CD4-positive, alpha-beta T cell treated with Interleukin-4 for 1 hour (primary cell): ENCODE results near the gene SRMS.

Experiments
- DNase-seq, 2 donors: peaks; one replicate each; pipeline ENCODE4 v3.0.0-alpha.2; 2020 to 2022

Gene SRMS

DNA sequence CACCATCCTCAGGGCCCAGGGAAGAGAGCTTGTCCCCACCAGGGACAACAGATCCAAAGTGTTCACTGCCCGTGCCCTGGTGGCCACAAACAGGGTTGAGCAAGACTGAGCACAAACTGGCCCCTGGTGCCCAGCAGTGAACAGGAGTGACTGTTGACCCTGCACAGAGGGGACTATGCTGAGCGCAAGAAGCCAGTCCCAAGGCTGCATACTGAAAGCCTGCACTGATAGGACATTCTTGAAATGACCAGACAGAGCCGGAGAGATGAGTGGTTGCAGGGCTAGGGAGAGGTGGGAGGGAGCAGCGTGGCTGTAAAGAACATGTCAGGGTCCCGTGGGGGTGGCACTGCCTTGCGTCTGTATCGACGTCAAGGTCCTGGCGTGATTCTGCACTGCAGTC is 3.5 kb upstream of the SRMS start:
- no peak for DNase-seq

DNA sequence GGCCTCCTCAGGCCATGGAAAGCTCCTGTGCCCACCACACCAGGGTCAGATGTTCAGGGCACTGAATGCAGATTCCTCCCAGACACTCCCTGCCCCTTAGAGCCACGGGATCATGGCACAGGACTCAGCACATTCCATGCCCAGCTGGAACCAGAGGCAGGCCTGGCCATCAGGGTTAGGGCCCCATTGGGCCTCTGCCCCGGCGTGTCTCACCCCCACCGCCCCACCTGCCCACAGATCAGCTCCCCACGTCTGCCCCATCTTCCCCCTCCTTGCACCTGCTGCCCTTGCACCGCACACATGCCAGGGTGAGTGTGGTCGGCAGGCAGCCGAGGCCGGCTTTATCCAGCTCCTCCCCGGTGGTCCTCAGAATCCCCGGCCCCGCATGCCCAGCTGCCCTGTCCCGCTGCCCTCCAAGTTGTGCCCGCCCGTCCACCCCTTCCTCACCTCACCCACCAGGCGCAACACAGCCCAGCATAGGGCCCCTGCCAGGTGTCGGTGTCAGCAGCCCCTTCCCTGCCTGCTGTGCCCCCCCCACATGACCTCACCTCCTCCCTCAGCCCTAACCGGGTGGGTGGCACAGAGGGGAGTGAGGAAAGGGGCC is 2.2 kb upstream of the SRMS start:
- DNase-seq, result no peak

DNA sequence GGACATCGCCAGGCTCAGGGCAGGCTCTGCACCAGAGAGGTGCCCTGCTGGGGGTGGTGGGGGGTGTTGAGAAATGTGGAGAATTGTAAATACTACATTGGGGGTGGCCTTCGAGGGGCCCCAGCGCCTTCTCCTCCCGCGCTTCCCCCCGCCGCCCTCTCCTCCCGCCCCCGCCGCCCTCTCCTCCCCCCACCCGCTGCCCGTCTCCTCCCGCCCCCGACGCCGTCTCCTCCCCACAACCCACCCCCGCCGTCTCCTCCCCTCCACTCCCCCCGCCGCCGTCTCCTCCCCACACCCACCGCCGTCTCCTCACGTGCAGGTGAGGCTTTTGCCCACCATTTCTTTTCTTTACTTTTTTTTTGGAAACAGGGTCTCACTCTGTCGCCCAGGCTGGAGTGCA is 1.5 kb upstream of the SRMS start:
- no peak for DNase-seq

DNA sequence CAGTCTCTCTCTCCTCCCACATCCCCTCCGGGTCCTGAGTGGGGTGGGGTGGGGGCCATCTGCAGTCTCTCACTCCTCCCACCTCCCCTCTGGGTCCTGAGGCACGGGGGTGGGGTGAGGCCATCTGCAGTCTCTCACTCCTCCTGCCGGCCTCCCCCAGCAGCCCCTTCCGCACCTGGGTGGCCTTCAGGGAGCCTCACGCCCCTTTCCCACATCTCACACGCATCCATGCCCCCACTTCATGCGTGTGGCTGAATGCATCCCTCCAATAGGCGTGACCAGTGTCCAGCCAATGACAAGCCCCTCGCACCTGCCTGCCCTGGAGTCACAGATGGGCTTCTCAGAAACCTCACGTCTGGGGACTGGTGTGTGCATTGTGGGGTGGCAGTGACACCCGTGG is 993 bp upstream of the SRMS start:
- no peak for DNase-seq

DNA sequence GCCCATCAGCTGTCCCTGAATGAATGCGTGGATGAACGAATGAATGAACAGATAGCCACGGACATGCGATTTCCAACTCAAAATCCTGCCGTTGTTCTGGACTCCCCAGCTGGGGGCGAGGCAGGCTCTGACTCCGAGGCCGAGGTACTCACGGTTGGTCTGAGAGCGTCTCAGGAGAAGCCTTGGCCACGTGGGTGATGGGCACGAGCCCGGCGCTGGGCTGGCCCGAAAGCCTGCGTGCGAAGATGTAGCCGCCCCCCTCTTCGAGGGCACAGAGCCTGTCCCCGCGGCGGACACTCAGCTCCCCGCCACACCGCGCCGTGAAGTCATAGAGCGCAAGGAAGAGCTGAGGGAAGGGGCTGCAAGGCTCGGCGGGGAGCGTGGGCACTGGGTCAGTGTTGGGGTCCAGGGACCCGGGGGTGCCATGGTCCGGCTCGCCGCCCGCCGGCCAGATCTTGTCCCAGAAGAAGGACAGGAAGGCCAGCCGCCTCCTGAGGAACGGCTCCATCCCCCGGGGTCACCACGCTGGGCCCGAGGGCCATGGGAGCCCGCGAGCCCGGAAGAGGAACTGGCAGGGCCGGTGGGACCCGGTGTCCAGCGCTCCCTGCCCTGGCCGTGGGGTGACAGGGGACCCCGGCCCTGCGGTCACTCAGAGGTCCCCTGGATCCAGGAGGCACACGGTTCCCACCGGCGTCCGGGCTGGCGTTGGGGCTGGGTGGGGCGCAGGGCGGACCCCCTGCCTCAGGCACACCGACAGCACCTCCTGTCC is 409 bp downstream of the SRMS start:
- no peak for DNase-seq

DNA sequence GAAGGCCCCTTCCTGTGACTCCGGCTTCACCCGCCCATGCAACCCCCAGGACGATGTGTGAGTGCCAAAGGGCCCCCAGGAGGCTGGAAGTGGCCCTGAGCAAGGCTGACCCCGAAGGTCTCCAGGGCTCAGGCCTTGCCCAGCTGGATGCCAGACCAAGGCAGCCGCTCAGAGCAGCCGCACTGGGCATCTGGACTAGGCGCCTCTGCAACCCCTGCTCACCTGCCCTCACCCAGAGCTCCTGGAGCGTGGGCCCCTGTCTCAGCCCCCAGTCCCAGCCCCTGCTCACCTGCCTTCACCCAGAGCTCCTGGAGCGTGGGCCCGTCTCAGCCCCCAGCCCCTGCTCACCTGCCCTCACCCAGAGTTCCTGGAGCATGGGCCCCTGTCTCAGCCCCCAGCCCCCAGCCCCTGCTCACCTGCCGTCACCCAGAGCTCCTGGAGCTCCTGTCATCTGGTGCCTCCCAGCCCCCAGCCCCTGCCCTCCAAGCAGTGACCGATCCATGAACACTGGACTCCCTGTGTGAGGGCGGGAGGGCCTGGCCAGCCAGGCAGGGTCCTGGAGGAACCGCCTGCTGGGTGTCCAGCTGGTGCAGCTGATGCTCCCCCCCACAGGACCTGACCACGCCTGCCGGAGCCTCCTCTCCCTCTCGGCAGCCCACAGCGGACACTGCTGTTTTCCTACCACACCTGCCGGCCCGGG is 1.1 kb downstream of the SRMS start:
- DNase-seq, result no peak

DNA sequence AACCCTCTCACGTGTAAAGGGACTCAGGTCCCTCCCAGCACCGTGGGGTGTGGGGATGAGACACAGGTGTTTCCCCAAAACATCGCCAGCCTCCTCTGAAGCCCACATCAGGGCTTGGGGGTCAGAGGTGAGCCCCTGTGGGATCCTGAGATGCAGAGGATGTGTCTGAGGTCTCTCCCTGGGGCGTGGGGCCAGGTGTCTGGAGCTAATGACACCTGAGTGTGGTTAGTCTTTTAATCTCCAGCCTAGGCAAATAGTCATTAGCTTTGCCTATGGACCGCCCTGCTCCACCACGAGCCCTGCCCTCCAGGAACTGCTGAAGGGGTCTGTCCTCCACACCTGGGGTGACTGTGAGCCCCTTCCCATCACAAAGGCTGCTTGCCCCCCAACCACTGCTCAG is 1.7 kb downstream of the SRMS start:
- DNase-seq, result no peak

DNA sequence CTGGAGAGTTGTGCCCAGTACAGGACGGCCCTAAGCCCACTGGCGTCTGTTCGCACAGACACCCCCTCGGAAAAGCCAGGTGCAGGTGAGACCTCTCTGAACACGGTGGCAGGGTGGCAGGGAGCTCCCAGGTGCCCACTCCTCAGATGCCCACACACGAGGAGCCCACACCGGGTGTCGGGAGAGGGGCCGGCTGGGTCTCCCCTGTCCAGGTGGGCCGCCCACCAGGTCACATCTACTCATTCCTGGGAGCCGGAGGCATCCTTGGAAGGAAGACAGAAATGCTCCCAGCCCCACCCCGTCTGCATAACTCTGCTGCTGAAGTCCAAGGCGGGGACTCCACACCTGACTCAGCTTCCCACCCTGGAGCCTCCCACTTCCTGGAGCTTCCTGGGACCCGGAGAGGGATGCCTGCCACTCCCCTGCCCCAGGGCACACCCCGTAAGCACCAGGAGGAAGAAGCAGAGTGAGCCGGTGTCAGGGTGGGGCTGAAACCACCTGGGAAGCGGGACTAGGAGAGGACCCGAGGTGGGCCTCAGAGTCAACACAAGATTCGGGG is 2.5 kb downstream of the SRMS start:
- no peak for DNase-seq

DNA sequence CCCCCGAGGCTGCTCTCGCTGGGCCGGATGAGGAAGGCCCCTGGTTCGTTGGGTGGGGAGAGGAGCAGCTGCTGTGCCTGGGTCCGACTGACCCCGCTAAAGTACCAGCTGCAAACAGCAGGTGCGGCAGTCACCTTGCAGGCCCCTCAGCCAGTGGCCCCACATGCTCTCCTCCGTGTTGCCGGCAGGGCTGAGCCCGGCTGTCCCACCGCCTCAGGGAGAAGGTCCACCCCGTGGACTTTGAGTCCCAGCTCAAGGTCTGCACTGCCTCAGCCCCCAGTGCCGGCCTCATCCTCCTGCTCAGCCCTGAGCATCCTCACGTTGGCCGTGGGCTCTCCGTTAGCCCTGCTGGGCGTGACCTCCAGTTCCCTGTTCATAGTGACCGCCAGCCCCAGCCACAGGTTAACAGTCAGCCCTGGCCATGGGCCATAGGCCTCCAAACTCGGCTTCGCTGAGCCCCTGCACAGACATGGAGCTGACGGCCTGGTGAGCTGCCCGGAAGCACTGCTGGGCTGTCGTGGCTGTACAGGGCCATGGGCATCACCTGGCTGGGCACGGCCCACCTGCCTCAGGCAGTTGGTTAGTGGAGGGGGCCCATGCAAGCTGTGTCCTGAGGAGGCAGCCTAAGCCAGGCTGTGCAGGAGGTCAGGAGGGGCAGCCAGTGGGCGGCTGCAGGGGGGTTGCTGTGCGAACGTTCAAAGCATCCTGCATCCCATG is 3.1 kb downstream of the SRMS start:
- DNase-seq, result no peak

DNA sequence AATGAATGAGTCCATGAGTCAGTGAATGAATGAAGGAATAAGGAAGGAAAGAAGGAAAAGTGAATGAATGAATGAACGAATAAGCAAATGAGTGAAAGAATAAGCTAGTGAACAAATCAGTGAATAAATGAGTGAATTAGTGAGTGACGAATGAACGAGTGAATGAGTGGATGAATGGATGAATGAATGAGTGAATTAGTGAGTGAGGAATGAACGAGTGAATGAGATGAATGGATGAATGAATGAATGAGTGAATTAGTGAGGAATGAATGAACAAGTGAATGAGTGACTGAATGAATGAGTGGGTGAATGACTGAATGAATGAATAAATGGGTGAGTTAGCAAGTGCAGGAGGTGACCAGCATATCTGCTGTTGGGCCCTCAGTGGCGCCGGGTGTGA is 3.8 kb downstream of the SRMS start:
- DNase-seq, result no peak

DNA sequence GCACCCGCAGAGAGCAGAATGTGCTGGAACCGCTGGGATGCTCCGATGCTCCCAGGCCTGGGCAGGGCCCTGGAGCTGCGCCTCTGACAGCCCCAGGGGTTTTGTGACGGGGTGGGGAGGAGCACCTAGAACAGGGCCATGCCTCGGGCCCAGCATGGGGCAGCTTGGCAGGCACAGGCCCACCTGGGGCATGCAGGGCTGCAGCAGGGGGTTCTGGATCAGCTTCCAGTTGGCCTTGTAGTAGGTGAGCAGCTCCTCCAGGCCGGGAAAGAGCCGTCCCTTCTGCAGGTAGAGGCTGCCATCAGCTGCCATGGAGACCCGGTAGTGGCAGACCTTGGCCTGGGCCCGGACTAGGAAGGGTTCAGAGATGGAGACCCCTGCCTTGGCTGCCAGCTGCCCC is 4.4 kb downstream of the SRMS start:
- no peak for DNase-seq

DNA sequence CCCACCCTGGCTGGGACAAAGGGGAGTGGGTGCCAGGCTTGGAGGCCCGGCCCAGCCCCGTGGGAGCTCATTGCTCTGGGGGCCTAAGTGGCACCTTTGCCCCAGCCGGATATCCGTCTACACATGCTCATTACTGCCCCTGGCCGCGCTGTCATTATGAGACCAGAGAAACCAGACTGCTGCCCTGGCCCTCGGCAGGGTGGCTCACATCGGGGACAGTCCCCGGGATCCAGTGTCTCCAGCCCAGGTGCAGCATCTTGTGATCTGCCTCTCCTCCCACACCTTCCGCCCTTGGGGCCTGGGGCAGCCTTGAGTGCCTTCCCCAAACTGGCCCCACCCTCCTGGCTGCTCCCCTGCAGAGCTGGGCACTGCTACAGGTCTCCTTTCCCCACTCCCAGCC is 4.9 kb downstream of the SRMS start:
- peak in 1 of 2 donors; percentile 35 for DNase-seq

DNA sequence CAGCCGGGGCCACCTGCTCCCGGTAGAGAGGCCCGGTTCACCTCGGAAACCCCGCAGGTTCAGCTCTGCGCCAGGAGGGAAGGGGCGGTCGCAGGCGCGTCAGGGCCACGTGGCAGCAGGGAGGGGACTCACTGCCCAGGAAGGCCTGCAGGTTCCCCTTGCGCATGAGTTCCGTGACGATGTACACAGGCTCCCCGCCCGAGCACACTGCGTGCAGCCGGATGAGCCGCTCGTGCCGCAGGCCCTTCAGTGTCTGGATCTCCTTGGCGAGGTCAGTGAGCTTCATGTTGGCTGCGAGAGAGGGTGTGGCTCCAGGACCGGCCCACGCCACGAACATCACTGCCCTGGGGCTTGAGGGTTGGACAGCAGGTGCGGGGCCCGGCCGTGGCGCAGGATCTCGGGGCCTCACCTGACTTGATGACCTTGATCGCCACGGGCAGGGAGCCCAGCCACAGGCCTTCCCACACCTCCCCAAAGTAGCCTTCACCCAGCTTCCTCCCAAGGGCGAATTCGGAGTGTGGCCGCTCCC is 5.5 kb downstream of the SRMS start:
- DNase-seq, result no peak

DNA sequence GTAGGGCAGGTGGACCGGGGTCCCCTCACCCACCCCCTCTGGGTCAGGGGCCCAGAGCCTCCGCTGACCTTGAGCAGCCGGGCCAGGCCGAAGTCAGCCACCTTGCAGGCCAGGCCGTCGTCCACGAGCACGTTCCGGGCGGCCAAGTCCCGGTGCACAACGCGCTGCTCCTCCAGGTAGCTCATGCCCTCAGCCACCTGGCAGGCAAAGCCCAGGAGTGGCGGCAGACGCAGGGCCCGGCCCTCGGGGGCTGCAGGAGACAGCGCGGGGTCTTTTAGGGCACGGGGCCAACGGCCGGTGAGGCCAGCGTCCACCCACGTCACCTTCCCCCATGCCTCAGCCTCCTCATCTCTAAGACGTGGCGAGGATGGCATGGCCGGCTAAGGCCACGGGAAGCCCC is 6.2 kb downstream of the SRMS start:
- DNase-seq, result no peak

DNA sequence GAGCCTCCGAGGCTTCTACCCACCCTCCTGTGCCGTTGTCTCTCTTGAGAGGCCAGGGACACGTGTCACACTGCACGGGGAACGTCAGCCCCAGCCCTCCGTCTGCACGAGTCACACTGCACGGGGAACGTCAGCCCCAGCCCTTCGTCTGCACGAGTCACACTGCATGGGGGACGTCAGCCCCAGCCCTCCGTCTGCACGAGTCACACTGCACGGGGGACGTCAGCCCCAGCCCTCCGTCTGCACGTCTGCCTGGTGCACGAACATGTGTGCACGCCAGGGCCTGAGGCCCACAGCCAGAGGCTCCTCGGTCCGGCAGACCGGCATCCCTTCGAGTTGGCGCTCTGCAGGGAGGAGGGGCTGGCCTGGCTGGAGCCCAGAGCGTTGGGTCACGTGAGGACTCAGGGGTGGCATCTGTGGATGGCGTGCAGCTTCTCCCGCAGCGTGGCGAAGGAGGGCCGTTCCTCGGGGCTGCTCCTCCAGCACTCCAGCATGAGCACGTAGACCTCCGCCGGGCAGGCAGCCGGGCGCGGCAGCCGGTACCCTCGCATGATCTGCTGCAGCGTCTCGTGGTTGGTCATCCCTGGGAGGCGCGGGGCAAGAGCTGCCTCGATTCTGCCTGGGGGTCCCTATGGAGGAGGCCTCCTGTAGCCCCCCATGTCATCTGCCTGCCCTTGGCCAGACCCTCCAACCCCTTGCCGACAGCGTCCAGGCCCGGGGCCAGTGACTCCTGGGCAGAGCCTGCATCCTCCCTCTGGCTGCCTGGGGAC is 6.9 kb downstream of the SRMS start:
- no peak for DNase-seq

DNA sequence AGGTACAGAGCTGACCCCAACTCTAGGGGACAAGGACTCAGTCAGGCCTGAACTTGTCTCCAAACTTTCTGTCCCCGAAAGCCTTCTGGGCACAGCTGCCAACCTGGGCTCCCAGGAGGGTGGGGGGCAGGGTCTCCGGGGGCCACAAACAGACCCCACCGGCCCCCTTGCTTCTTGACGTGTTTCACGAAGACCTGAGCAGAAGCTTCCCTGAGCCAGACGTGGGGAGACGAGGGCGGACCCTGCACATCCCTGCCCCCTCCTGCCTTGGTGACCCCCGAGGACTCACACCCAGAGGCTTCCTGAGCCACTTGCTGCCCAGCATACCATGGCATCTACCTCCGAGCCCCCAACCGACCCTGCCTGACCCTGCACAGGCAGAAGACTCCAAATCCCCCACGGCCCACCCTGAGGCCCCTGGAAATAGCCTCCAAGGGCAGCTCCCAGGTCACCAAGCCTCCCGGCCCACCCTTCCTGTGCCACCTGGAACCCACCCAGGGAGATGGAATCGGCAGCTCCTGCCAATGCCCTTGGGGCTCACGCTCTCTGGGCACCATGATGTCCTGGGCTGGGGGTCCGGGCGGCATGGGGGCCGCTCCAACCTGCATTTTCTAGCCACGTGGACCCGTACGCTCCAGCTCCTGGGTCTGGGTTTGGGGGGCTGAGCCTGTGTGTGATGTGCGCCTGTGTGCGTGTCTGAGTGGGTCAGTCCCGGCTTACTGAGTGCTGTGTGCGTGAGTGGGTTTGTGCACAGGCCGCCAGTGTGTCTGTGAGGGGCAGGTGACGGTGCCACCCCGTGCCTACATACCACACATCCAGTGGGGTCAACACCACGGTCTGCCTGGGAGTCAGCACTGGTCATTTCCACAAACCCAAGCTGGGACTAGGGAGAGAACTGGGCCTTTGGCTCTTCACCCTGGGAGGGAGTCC is 7.8 kb downstream of the SRMS start:
- no peak for DNase-seq

DNA sequence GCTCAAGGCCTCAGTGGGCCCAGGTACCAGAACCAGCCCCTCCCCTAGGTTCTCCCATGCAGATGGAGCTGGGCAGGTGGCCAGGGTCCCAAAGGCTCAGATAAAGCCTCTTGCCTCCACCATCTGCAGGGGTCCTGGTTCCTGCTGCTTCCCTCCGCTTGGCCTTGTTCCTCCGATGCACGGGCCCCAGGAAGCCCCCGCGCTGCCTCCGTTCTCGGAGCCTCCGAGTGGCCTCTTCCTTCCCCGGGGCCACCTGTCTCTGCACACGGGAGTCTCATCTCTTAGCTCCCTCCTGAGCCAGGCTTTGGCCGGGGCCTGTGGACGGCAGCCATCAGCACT is 8.5 kb downstream of the SRMS start:
- no peak for DNase-seq

DNA sequence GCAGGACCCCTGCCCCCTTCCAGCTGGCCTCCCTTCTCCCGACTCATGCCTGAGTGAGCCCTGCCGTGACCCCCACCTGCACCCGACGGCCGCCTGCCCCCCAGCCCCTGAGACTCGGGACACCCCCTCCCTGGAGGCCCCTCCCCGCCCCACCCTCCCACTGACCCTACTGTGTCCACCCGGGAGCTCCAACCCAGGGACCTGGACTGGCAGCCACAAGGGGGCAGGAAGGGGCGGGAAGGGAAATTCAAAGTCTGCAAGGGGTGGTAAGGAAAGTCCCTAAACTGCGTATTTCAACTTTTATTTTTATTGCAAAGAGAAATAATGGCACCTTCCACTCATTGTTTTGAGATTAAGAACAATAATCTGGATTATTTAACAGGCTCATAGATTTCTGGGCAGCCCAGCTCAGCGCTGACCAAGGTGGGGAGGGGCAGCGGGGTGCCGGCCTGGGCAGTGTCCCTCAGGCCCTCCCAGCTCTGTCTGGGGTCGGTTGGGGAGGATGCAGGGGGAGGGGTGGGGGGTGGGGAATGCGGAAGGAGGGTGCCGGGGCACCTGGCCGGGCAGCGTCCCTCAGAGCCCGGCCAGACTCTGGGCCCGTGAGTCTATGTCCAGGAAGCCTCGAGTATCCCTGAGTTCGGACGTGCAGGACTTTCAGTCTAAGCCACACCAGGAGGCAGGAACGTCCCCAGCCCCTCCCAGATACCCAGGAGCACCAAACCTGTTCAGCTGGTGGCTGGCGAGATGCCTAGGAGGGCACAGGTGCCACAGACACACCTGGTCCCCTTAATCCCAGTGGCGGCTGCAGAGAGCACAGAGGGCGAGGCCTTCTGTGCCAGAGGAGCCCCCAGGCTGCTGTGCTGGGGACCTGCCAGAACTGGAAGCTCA is 9.1 kb downstream of the SRMS start:
- peak; percentile 57 to 68 for DNase-seq

DNA sequence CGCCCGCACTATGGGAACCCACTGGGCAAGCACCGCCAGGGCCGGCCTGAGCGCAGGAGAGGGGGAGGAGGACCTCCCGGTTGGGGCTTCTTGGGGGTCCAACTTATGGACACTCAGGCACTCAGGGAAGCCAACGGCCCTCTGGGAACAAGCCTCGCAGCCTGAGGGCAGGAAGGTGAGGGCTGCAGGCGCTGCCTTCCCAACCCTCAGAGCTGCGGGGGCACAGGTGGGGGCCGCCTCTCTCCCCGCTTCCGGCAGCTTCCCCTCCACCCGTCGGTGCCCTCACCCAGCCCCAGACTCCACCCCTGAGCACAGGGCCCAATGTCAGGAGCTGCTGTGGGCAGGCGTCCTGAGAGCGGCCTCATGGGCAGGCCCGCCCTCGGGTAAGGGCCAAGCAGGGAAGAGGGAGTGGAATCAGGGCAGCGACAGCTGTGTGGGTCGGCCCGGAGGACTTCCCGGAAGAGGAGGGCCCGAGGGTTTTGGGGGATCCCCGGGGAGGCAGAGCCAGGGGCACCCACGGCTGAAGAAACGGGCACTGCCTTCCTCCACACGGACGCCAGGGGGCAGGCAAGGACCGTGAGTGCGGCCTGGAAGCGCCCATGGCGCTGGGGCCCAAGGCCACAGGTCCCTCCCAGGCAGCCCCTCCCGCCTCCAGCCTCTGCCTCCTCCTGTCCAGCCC is 9.9 kb downstream of the SRMS start:
- DNase-seq, result peak; percentile 97
